ENCODE results near the gene DLG2. TPM values are rescaled to one million over a fixed set of nuclear protein-coding genes. Genes with fewer than 3 reads are reported as not detected.

The DLG2 gene
- polyA plus RNA-seq, 3 donors = 0.24 to 0.39 TPM; not detected in 1

DNA sequence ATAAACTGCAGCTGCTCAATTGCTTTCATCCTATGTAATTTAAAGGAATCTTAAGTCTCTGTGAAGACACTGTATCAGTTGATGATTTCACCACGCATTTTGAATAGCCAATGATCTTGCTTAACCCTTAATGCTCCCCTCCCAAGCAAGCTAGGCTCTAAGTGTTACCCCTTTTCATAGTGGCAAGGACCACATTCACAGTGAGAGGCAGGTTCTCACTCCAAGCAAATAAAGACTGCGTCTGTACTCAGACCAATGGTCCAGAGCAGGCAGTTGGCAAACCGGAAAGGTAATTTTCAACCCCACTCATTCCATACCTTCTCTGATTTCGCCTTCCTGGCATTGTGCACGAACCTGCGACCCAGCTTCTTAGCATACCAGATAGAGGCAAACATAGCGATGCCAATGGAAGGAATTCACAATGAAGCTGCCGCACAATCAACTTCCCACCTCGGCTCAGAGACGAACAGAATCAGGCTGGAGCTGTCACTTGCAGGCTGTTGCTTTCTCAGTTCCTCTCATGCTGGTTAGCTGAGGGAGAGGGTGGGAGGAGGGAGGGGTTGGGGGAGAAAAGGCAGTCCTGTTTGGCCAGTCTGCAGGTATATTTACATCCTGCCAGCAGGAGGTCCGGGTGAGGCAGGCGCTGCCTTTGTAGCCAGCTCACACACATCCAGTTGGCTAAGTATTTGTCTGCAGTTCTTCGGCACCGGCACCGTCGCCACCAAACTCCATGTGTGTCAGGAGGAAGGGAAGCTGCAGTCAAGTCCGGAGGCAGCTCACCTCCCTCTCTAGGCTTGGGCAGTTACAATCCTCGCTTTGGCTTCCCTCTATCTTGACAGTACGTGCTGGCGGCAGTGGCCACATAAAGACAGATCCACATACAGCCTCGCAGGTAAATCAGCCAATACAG, 1189.8 kb downstream of the DLG2 start:
- H3K4me3 Mint-ChIP-seq = no peak overlapping the region
- H3K9ac ChIP-seq (ENCODE audit: insufficient read depth, low read length, poor library complexity, severe bottlenecking) = no peak overlapping the region
- no peaks in the 10 kb centered on the region for H3K9me3 ChIP-seq (replicated peaks in 1 of 2; ENCODE audit: control insufficient read depth in 1 of 2, insufficient read depth in 1 of 2, low read length in 2 of 2)
- H3K27me3 Mint-ChIP-seq (ENCODE audit: low read depth in 3 of 3) = peaks cover 0 to 4% (median 1%) of the 10 kb centered on the region in 3 donors
- peaks cover 0 to 3% (median 0%) of the 10 kb centered on the region in 7 donors for H3K9me3 Mint-ChIP-seq
- 13% methylated on average over 16 of the region's 21 CpGs for WGBS (ENCODE audit: insufficient coverage)
- H3K27ac ChIP-seq (ENCODE audit: low read depth in 1 of 2, low read length in 2 of 2) = no peak overlapping the region
- peaks cover 2 to 3% of the 10 kb centered on the region in 2 donors for H3K27me3 ChIP-seq (ENCODE audit: control insufficient read depth in 2 of 2, insufficient read depth in 2 of 2, low read length in 2 of 2)
- no peak overlapping the region for H3K4me2 ChIP-seq (replicated peaks; ENCODE audit: extremely low read depth, low read length, poor library complexity, severe bottlenecking)
- H3K4me1 ChIP-seq (ENCODE audit: control insufficient read depth in 1 of 2, insufficient read depth in 2 of 2, low read length in 2 of 2) = no peaks in the 10 kb centered on the region
- no peak overlapping the region for H2AFZ ChIP-seq (ENCODE audit: insufficient read depth, low read depth, low read length, poor library complexity, severe bottlenecking)
- no peaks in the 10 kb centered on the region for H3K36me3 ChIP-seq (replicated peaks in 1 of 2; ENCODE audit: control insufficient read depth in 1 of 2, insufficient read depth in 2 of 2, low read length in 2 of 2)
- no peaks in the 10 kb centered on the region for H3K4me1 Mint-ChIP-seq
- H3K36me3 Mint-ChIP-seq = no peaks in the 10 kb centered on the region
- H3K4me3 ChIP-seq (replicated peaks in 1 of 3; ENCODE audit: low read depth in 2 of 3, low read length in 3 of 3) = no peak overlapping the region
- intact Hi-C loops (cut with micrococcal nuclease) = no loop called here
- H4K20me1 ChIP-seq (ENCODE audit: insufficient read depth, low read length) = no peaks in the 10 kb centered on the region
- H3K27ac Mint-ChIP-seq = no peak overlapping the region
- no peak for TF ChIP-seq CTCF (IDR thresholded peaks at IDR 0.05)
- H3K79me2 ChIP-seq (ENCODE audit: insufficient read depth, low read length) = no peaks in the 10 kb centered on the region
- DNase-seq = no peak

- no peak overlapping the region for H3K4me3 Mint-ChIP-seq
- TF ChIP-seq CTCF (IDR thresholded peaks at IDR 0.05) = no peak
- no peak overlapping the region for H2AFZ ChIP-seq (ENCODE audit: insufficient read depth, low read depth, low read length, poor library complexity, severe bottlenecking)
- intact Hi-C loops (cut with micrococcal nuclease) = no loop called here
- no peak overlapping the region for H3K9ac ChIP-seq (ENCODE audit: insufficient read depth, low read length, poor library complexity, severe bottlenecking)
- H3K9me3 ChIP-seq (replicated peaks in 1 of 2; ENCODE audit: control insufficient read depth in 1 of 2, insufficient read depth in 1 of 2, low read length in 2 of 2) = no peaks in the 10 kb centered on the region
- no peak overlapping the region for H3K27ac ChIP-seq (ENCODE audit: low read depth in 1 of 2, low read length in 2 of 2)
- no peak overlapping the region for H3K4me2 ChIP-seq (replicated peaks; ENCODE audit: extremely low read depth, low read length, poor library complexity, severe bottlenecking)
- H3K27me3 ChIP-seq (ENCODE audit: control insufficient read depth in 2 of 2, insufficient read depth in 2 of 2, low read length in 2 of 2) = no peaks in the 10 kb centered on the region
- no peaks in the 10 kb centered on the region for H3K4me1 ChIP-seq (ENCODE audit: control insufficient read depth in 1 of 2, insufficient read depth in 2 of 2, low read length in 2 of 2)
- H3K36me3 Mint-ChIP-seq = no peaks in the 10 kb centered on the region
- H4K20me1 ChIP-seq (ENCODE audit: insufficient read depth, low read length) = no peaks in the 10 kb centered on the region
- no peaks in the 10 kb centered on the region for H3K79me2 ChIP-seq (ENCODE audit: insufficient read depth, low read length)
- no peaks in the 10 kb centered on the region for H3K4me1 Mint-ChIP-seq
- H3K27me3 Mint-ChIP-seq (ENCODE audit: low read depth in 3 of 3) = peaks cover 0 to 1% (median 0%) of the 10 kb centered on the region in 3 donors
- WGBS (ENCODE audit: insufficient coverage) = 49% methylated on average over 2 of the region's 2 CpGs
- no peaks in the 10 kb centered on the region for H3K36me3 ChIP-seq (replicated peaks in 1 of 2; ENCODE audit: control insufficient read depth in 1 of 2, insufficient read depth in 2 of 2, low read length in 2 of 2)
- H3K4me3 ChIP-seq (replicated peaks in 1 of 3; ENCODE audit: low read depth in 2 of 3, low read length in 3 of 3) = no peak overlapping the region
- H3K9me3 Mint-ChIP-seq = peaks cover 0 to 3% (median 2%) of the 10 kb centered on the region in 7 donors
- DNase-seq = no peak
- no peak overlapping the region for H3K27ac Mint-ChIP-seq
Measured at GRCh38 chr11:84430661-84431060, 1196.5 kb downstream of the DLG2 start.

All from CD14-positive monocyte (primary cell).